Activated T-cell treated with anti-CD3 and anti-CD28 coated beads for 24 hours (primary cell): ENCODE data around the gene CREBBP.
"Not testable (repeated sequence)": the region's sequence is repeated elsewhere in the genome, so short reads cannot be mapped to it uniquely, and the experiment has no call there.

ENCODE experiments used
- DNase-seq: peaks from one replicate; pipeline ENCODE4 v3.0.0-alpha.2; 2020; ENCODE audit warnings: low read depth

CREBBP gene

GRCh38 chr16:3880623-3881498 lies at the start of gene CREBBP:
CREBBP (minus strand) TSS chr16:3880713; CDS start chr16:3879916, 797 bp downstream.
- peak; percentile 81 for DNase-seq

- not testable (repeated sequence) for DNase-seq
Measured at GRCh38 chr16:3927147-3927546, 46.6 kb upstream of the CREBBP start.

GRCh38 chr16:3924763-3925162 lies 44.2 kb upstream of the CREBBP start:
- DNase-seq = no peak

- DNase-seq = no peak
Measured at GRCh38 chr16:3922241-3922640, 41.7 kb upstream of the CREBBP start.

GRCh38 chr16:3920206-3920605 lies 39.7 kb upstream of the CREBBP start:
- no peak for DNase-seq

- DNase-seq = no peak
Measured at GRCh38 chr16:3919413-3919812, 38.9 kb upstream of the CREBBP start.

- no peak for DNase-seq
Measured at GRCh38 chr16:3915426-3916260, 35.1 kb upstream of the CREBBP start.

GRCh38 chr16:3912897-3913296 lies 32.4 kb upstream of the CREBBP start:
- DNase-seq = no peak

GRCh38 chr16:3912373-3912772 lies 31.9 kb upstream of the CREBBP start:
- no peak for DNase-seq

- DNase-seq = not testable (repeated sequence)
Measured at GRCh38 chr16:3911741-3912140, 31.2 kb upstream of the CREBBP start.

GRCh38 chr16:3909791-3910583 lies 29.5 kb upstream of the CREBBP start:
- no peak for DNase-seq

- no peak for DNase-seq
Measured at GRCh38 chr16:3908951-3909437, 28.5 kb upstream of the CREBBP start.

- DNase-seq = no peak
Measured at GRCh38 chr16:3907586-3907985, 27.1 kb upstream of the CREBBP start.

GRCh38 chr16:3906363-3906762 lies 25.9 kb upstream of the CREBBP start:
- no peak for DNase-seq

- DNase-seq = no peak
Measured at GRCh38 chr16:3904875-3905274, 24.4 kb upstream of the CREBBP start.

- no peak for DNase-seq
Measured at GRCh38 chr16:3890091-3890490, 9.6 kb upstream of the CREBBP start.

- DNase-seq = no peak
Measured at GRCh38 chr16:3889059-3889458, 8.5 kb upstream of the CREBBP start.

- DNase-seq = not testable (repeated sequence)
Measured at GRCh38 chr16:3885999-3886398, 5.5 kb upstream of the CREBBP start.

- no peak for DNase-seq
Measured at GRCh38 chr16:3884398-3884797, 3.9 kb upstream of the CREBBP start.

- no peak for DNase-seq
Measured at GRCh38 chr16:3882531-3882930, 2.0 kb upstream of the CREBBP start.

GRCh38 chr16:3881499-3881990 lies 1.0 kb upstream of the CREBBP start:
- no peak for DNase-seq
